ENCODE data around the gene CCDC57. TPM values are rescaled to one million over a fixed set of nuclear protein-coding genes. Genes with fewer than 3 reads are reported as not detected.
A peak's percentile ranks its signal among the peaks of the same experiment; 100 is the strongest.

Gene CCDC57
- total RNA-seq, 4 donors from 2014 or later: 27.1 to 79.9 (median 50.9) TPM

- Histone ChIP-seq H3K27ac (peak overlapping the region; percentile 65 to 81 (median 75)), H3K4me3 (replicated peaks in 1 of 3) (no peak overlapping the region)
These were observed 4.5 kb upstream of the CCDC57 start for GRCh38 chr17:82217120-82217529.

DNA sequence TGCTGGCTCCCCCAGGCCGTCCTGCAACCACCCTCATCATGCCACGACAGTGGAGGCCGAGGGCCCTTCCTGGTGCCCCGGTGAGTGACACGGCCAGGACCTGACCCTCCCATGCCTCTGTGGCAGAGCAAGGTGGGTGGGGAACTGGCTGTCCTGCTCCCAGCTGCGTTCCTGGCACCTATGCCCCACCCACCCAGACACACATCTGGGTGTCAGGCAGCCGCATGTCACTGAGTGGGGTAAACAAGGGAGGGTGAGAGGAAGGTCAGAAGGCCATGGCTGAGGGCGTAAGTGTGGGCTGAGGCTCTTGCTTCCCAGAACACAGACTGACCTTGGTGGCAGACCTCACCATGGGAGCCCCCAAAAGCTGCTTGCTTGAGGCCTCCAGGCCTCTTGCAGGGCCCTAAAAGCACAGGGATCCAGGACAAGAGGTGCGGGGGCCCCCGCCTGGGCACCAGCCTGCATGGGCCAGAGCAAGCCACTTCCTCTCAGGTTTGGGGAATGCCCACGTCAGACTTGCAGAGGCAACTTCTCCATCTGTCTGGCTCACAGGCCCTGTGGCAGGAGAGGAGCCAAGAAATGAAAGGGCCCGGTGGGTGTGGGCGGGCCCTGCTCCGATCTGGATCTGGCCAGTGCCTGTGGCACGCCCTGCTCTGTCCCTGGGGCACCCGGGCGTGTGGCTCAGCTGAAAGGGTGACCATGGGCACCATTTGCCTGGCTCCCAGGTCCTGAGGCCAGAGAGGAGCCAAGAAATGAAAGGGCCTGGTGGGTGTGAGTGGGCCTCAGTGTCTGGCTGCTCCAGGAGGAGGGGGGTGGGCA lies 3.9 kb upstream of the CCDC57 start:
- H3K9me3 ChIP-seq: no peaks in the 10 kb centered on the region
- TF ChIP-seq CTCF (IDR thresholded peaks at IDR 0.05) (no peak), POLR2A (IDR thresholded peaks at IDR 0.05) (peak in 1 of 2 donors; percentile 17)
- no peaks in the 10 kb centered on the region for H3K27me3 ChIP-seq
- WGBS, 2 donors: 35 to 81% methylated on average over 8 to 9 of the region's 17 CpGs
- intact Hi-C loops (cut with DNase I): no loop called here
- H3K4me1 ChIP-seq: peaks cover 20 to 36% of the 10 kb centered on the region in 2 donors
- H3K4me3 ChIP-seq (replicated peaks in 1 of 3): no peak overlapping the region
- peak; percentile 87 to 92 for DNase-seq
- no peaks in the 10 kb centered on the region for H3K36me3 ChIP-seq
- H3K27ac ChIP-seq: peak overlapping the region; percentile 65 to 81 (median 75)

More at GRCh38 chr17:82217120-82217529, 4.5 kb upstream of the CCDC57 start:
- TF ChIP-seq POLR2A (IDR thresholded peaks at IDR 0.05): no peak
- 94 to 100% methylated on average over 2 to 4 of the region's 12 CpGs for WGBS, 2 donors
- intact Hi-C loops (cut with DNase I): no loop called here
- Histone ChIP-seq H3K36me3 (no peaks in the 10 kb centered on the region), H3K9me3 (no peaks in the 10 kb centered on the region), H3K27me3 (no peaks in the 10 kb centered on the region), H3K4me1 (peaks cover 18 to 30% of the 10 kb centered on the region in 2 donors)
- no peak for DNase-seq

DNA sequence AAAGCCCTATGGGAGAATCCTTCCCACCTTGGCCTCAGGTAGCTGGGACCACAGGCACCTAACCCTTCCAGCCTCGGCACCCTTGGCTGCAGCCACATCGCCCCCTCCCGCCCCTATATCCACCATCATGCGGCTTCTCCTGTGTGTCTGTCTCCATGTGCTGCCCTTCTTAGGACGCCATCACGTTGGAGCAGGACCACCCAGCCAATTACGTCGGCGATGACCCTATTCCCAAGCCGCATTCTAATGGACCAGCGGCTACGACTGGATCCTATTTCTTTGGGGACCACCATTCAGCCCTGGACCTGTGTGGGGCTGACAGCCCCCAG lies 3.3 kb upstream of the CCDC57 start:
- Histone ChIP-seq H3K27ac (peak overlapping the region; percentile 65 to 81 (median 75)), H3K9me3 (no peaks in the 10 kb centered on the region), H3K4me1 (peaks cover 24 to 37% of the 10 kb centered on the region in 2 donors), H3K4me3 (replicated peaks in 1 of 3) (no peak overlapping the region), H3K27me3 (no peaks in the 10 kb centered on the region), H3K36me3 (no peaks in the 10 kb centered on the region)
- WGBS, 2 donors: 92 to 93% methylated on average over 12 of the region's 12 CpGs
- TF ChIP-seq POLR2A (IDR thresholded peaks at IDR 0.05) (no peak), CTCF (IDR thresholded peaks at IDR 0.05) (no peak)
- intact Hi-C loops (cut with DNase I): no loop called here
- no peak for DNase-seq

DNA sequence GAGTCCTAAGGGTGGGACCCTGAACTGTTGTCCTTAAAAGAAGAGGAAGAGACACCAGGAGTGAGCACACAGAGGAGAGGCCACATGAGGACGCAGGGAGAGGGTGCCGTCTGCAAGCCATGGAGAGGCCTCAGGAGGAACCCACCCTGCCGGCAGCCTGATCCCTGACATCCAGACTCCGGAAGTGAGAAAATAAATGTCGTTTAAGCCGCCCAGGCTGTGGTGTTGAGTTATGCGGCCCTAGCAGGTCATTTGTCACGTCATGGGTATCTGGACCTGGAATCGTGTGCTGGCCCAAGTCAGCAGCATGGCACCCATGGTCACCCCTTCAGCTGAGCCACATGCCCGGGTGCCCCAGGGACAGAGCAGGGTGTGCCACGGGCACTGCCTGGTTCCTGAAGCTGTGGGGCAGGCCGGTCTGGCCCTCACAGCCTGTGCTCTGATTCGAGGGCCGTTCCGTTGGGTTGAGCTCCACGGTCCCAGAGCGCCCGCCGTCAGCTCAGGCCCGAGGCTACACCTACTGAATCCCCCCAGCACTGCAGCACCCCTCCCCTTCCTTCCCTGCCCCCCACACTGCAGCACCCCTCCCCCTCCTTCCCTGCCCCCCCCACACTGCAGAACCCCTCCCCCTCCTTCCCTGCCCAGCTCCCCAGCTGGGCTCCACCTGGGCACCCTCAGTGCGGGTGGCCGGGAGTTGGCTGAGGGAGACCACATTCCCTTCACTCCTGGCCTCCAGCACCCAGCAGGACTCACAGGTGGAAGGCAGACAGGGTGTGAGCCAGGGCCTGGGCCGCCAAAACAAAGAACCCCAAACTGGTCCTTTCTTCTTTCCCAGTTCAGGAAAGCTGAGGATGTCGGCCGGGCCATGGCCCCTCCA lies 2.7 kb upstream of the CCDC57 start:
- 73 to 84% methylated on average over 19 to 22 of the region's 25 CpGs for WGBS, 2 donors
- Histone ChIP-seq H3K9me3 (no peaks in the 10 kb centered on the region), H3K27ac (no peak overlapping the region), H3K4me3 (replicated peaks in 1 of 3) (no peak overlapping the region), H3K36me3 (no peaks in the 10 kb centered on the region), H3K4me1 (peaks cover 24 to 37% of the 10 kb centered on the region in 2 donors), H3K27me3 (no peaks in the 10 kb centered on the region)
- intact Hi-C loops (cut with DNase I): no loop called here
- no peak for DNase-seq
- TF ChIP-seq POLR2A (IDR thresholded peaks at IDR 0.05) (no peak), CTCF (IDR thresholded peaks at IDR 0.05) (no peak)

- intact Hi-C loops (cut with DNase I): no loop called here
- Histone ChIP-seq H3K27me3 (no peaks in the 10 kb centered on the region), H3K4me1 (peaks cover 24 to 37% of the 10 kb centered on the region in 2 donors), H3K36me3 (no peaks in the 10 kb centered on the region), H3K9me3 (no peaks in the 10 kb centered on the region), H3K4me3 (replicated peaks in 1 of 3) (no peak overlapping the region), H3K27ac (no peak overlapping the region)
- DNase-seq: no peak
- no peak for TF ChIP-seq CTCF (IDR thresholded peaks at IDR 0.05)
- TF ChIP-seq POLR2A (IDR thresholded peaks at IDR 0.05): no peak
- 84 to 89% methylated on average over 5 to 10 of the region's 11 CpGs for WGBS, 2 donors
These were observed 1.5 kb upstream of the CCDC57 start for GRCh38 chr17:82214012-82214628.

All from thyroid gland (tissue), 4 donors.